ENCODE results near the gene PTPRG. TPM values are rescaled to one million over a fixed set of nuclear protein-coding genes. Genes with fewer than 3 reads are reported as not detected.
"Not testable (repeated sequence)": the region's sequence is repeated elsewhere in the genome, so short reads cannot be mapped to it uniquely, and the experiment has no call there.

PTPRG gene
- total and polyA plus RNA-seq, 8 donors, result 50.9 to 88.4 (median 54.4) TPM

GRCh38 chr3:61758839-61759238 lies 197.5 kb downstream of the PTPRG start:
- no peaks in the 10 kb centered on the region for H3K27me3 ChIP-seq
- peaks cover 0 to 3% of the 10 kb centered on the region in 2 donors for H3K9me3 ChIP-seq
- H3K36me3 ChIP-seq, result no peaks in the 10 kb centered on the region
- TF ChIP-seq CTCF (IDR thresholded peaks at IDR 0.05), result no peak
- no peak overlapping the region for H3K4me3 ChIP-seq
- no peaks in the 10 kb centered on the region for H3K4me1 ChIP-seq
- no peak for ATAC-seq
- no peak overlapping the region for H3K27ac ChIP-seq
- DNase-seq, result no peak
- intact Hi-C loops (cut with DNase I), result no loop called here

GRCh38 chr3:61760783-61761182 lies 199.4 kb downstream of the PTPRG start:
- intact Hi-C loops (cut with DNase I); DNase-seq: not testable (repeated sequence)

DNA sequence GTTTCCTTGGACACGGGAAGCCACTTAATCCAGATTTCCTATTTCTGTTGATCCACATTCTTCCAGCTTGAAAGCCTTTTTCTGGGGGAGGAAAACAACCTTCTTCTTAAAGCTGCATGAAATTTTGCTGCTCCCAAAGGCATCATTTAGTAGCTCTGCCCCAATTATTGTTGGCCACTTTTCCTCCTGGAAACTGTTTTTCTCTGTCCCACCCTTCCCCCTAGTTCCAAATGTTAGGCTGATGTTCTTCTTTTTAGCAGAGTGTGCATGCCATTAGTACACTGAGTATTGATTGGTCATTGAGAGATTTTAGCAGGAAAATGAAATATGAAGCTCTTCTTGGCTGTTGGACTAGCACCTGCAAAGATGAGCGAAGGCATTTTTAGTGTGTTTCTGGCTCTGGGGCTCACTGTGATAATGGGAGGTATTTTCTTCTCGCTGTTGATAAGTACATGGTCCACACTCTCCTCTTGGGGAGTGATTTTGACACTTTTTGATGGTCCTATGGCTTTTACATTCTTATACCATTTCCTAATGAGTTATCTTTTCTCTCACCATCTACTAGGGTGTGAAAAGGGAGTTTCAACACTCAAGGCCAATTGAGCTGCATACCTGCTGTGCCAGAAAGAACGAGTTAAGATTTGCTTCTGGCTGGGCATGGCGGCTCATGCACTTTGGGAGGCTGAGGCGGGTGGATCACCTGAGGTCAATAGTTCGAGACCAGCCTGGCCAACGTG lies 200.5 kb downstream of the PTPRG start:
- ATAC-seq (no peak), DNase-seq (no peak)
- H3K9me3 ChIP-seq, result peaks cover 0 to 3% of the 10 kb centered on the region in 2 donors
- no peak for TF ChIP-seq CTCF (IDR thresholded peaks at IDR 0.05)
- H3K27ac ChIP-seq, result no peak overlapping the region
- intact Hi-C loops (cut with DNase I), result no loop called here
- H3K4me1 ChIP-seq, result no peaks in the 10 kb centered on the region
- no peaks in the 10 kb centered on the region for H3K36me3 ChIP-seq
- no peaks in the 10 kb centered on the region for H3K27me3 ChIP-seq
- H3K4me3 ChIP-seq, result no peak overlapping the region

More at GRCh38 chr3:61760783-61761182, 199.4 kb downstream of the PTPRG start:
- not testable (repeated sequence) for H3K27ac ChIP-seq, ATAC-seq, H3K27me3 ChIP-seq, H3K36me3 ChIP-seq, H3K9me3 ChIP-seq, H3K4me3 ChIP-seq, H3K4me1 ChIP-seq

DNA sequence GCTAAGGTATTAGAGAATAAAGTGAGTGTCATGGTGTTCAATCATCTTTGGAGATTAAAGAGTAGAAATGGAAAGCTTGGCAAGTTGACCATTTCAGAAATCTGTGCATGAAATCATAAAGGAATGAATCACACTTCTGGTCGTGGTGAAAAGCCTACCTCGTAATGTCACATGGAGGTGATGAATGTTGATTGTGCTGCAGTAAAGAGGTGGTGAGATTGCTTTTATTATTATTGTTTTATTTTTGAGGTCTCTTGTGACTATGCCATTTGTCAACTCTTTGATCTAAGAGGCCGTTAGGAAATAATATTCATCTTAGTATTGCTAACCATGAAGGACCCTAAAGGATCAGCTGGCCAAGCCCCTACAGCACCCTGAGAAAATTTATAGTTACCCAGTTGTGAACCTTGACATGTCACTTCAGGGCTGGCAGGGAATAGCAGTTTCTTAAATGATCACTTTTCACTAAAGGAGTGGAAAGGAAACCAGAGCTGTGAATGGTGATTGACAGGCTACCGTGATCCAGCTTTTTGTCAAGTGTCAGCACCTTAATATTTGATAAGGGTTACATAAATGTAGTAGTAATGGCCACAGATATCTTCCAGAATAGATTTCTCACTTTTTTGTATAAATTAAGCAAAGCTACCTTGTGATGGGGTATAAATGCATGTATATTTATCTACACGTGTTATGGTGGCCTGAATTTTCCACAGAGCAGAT lies 203.9 kb downstream of the PTPRG start:
- Histone ChIP-seq H3K9me3 (peaks cover 0 to 3% of the 10 kb centered on the region in 2 donors), H3K4me3 (no peak overlapping the region), H3K27me3 (no peaks in the 10 kb centered on the region), H3K36me3 (no peaks in the 10 kb centered on the region), H3K4me1 (no peaks in the 10 kb centered on the region), H3K27ac (no peak overlapping the region)
- TF ChIP-seq CTCF (IDR thresholded peaks at IDR 0.05), result no peak
- DNase-seq (no peak), ATAC-seq (no peak)
- intact Hi-C loops (cut with DNase I), result no loop called here

DNA sequence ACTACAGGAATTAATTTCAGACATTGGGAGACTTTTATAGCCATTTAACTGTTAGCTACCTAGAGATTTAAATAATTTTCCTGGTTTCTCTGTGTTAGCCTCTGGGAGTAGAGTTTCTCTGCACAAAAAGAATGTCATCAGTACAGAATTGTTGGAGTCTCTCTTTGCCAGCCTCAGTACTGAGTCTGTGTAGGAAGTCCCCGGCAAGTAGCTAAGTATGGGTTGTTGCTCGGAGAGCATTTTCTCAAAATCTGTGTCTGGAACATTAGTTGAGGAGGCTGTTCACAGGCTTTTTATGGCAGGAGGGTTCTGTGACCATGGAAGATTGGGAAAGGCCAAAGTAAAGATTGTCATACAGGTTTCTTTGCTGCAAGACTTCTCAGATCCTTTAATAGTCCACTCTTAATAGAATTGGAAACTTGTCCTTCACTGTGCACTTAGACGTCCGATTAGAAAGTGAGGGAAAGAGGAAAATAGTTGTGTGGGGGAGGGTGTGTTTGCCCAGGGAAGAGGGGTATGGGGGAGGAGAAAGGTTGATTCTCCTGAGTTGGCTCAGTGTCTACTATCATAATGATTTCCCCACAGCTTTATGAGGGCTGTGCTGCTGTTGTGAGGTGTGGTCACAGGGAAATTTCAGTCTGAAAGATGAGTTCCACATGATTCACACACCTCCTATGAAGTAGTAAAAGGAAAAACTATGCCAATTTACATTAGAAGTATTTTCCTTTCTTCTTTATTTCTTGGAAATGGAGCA lies 207.1 kb downstream of the PTPRG start:
- intact Hi-C loops (cut with DNase I), result no loop called here
- H3K27ac ChIP-seq, result no peak overlapping the region
- DNase-seq (no peak), ATAC-seq (no peak)
- TF ChIP-seq CTCF (IDR thresholded peaks at IDR 0.05), result no peak
- H3K4me1 ChIP-seq, result no peaks in the 10 kb centered on the region
- H3K4me3 ChIP-seq, result no peak overlapping the region
- H3K27me3 ChIP-seq, result no peaks in the 10 kb centered on the region
- H3K9me3 ChIP-seq, result no peaks in the 10 kb centered on the region
- H3K36me3 ChIP-seq, result no peaks in the 10 kb centered on the region

All from left lung (tissue), 10 donors.